B cell (primary cell): Measurements from ENCODE around the gene SASH1.

Experiments
- CTCF ChIP-seq: fragments of 200-600 bp; IDR thresholded peaks from one replicate; pipeline ENCODE4 v1.8.0; 2022; ENCODE audit warnings: antibody characterized with exemption, mild to moderate bottlenecking
- EZH2 ChIP-seq: IDR thresholded peaks from 2 replicates; pipeline ENCODE4 v1.6.1; 2012; ENCODE audit warnings: borderline replicate concordance, low read depth, mild to moderate bottlenecking, moderate library complexity, low read length; ENCODE audit not compliant: insufficient read depth, poor library complexity, severe bottlenecking

DNA sequence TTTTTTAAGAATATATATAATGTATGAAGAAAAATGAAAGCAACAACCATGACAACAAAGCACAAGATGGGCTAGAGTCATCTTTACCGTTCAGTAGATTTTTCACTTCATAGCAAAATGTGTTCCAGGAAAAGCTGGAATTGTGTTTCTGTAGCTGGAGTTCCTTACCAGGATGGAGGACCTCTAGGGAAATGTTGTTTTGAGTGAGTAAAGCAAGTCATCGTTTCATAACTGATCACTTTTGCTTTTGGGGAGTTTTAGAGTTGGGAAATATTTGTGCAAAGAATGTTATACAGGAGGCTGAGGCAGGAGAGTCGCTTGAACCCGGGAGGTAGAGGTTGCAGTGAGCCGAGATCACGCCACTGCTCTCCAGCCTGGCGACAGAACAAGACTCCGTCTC is 151.6 kb downstream of the SASH1 start:
- TF ChIP-seq CTCF (no peak), EZH2 (no peak)
